ENCODE data around the gene CUL1.

DNA sequence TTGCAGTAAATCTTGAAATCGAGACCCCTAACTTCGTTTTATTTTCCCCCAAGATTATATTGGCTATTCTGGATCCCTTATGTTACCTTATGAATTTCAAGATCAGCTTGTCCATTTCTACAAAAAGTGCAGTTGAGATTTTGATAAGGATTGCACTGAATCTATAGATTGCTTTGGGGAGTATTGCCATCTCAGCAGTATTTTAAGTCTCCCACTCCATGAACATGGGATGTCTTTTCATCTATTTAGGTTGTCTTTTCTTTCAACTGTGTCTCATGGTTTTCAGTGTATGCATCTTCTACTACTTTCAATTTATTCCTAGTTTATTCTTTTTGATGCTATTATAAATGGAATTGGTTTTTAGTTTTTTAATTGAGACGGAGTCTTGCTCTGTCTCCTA lies 95.8 kb downstream of the CUL1 start:
- TF ChIP-seq EP300 (IDR thresholded peaks at IDR 0.05; ENCODE audit: borderline replicate concordance): no peak
- no peak for TF ChIP-seq RAD21 (IDR thresholded peaks at IDR 0.05; ENCODE audit: low read depth)
- no peak for TF ChIP-seq YY1 (IDR thresholded peaks at IDR 0.05; ENCODE audit: low read depth)
- TF ChIP-seq FOXM1 (IDR thresholded peaks at IDR 0.05; ENCODE audit: borderline replicate concordance, low read depth): no peak
- TF ChIP-seq, protein P1, sequence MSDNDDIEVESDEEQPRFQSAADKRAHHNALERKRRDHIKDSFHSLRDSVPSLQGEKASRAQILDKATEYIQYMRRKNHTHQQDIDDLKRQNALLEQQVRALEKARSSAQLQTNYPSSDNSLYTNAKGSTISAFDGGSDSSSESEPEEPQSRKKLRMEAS (IDR thresholded peaks at IDR 0.05): no peak
- TF ChIP-seq, protein P2, sequence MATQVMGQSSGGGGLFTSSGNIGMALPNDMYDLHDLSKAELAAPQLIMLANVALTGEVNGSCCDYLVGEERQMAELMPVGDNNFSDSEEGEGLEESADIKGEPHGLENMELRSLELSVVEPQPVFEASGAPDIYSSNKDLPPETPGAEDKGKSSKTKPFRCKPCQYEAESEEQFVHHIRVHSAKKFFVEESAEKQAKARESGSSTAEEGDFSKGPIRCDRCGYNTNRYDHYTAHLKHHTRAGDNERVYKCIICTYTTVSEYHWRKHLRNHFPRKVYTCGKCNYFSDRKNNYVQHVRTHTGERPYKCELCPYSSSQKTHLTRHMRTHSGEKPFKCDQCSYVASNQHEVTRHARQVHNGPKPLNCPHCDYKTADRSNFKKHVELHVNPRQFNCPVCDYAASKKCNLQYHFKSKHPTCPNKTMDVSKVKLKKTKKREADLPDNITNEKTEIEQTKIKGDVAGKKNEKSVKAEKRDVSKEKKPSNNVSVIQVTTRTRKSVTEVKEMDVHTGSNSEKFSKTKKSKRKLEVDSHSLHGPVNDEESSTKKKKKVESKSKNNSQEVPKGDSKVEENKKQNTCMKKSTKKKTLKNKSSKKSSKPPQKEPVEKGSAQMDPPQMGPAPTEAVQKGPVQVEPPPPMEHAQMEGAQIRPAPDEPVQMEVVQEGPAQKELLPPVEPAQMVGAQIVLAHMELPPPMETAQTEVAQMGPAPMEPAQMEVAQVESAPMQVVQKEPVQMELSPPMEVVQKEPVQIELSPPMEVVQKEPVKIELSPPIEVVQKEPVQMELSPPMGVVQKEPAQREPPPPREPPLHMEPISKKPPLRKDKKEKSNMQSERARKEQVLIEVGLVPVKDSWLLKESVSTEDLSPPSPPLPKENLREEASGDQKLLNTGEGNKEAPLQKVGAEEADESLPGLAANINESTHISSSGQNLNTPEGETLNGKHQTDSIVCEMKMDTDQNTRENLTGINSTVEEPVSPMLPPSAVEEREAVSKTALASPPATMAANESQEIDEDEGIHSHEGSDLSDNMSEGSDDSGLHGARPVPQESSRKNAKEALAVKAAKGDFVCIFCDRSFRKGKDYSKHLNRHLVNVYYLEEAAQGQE (IDR thresholded peaks at IDR 0.05; ENCODE audit: low read depth): no peak
- TF ChIP-seq TCF12 (IDR thresholded peaks at IDR 0.05; ENCODE audit: low read depth): no peak
- TF ChIP-seq TEAD4 (IDR thresholded peaks at IDR 0.05): no peak
- TF ChIP-seq EGR1 (IDR thresholded peaks at IDR 0.05): no peak
- no peak for TF ChIP-seq TAF1 (IDR thresholded peaks at IDR 0.05; ENCODE audit: low read depth)
- TF ChIP-seq CEBPB (IDR thresholded peaks at IDR 0.05): no peak
- no peak for TF ChIP-seq NFIC (IDR thresholded peaks at IDR 0.05)
